K562 (cell line): ENCODE measurements around the gene PLCB3. TPM values are rescaled to one million over a fixed set of nuclear protein-coding genes. Genes with fewer than 3 reads are reported as not detected.

Experiments used
- ATAC-seq: fragments of 200-7000 bp; cut with Tn5 transposase; 3 replicates; pipeline ENCODE4 v1.9.1; 2020; ENCODE audit warnings: moderate library complexity
- BruUV-seq: library from RNA; stranded (reverse); fragments of 400-500 nt; replicated peaks from 2 replicates; lab custom pipeline; 2021; lab: Mats Ljungman, UMichigan
- CTCF ChIA-PET: fragments of 300-600 bp; formaldehyde crosslinking; extraction: SDS; loops from one replicate; lab custom pipeline; 2021; ENCODE audit warnings: low intra/inter-chr PET ratio; lab: Yijun Ruan, JAX
- POLR2A ChIA-PET: fragments of 300-600, 350-650 bp; sonication (Branson Sonifier 250); formaldehyde crosslinking; extraction: SDS; loops from one replicate; lab custom pipeline; 2021; ENCODE audit warnings: antibody characterized with exemption, inconsistent platforms; lab: Yijun Ruan, JAX
- DNase-seq, 4 experiments: peaks; one replicate each; pipeline versions ENCODE4 v3.0.0 to v3.0.0-alpha.2; 2011 to 2018; ENCODE audit warnings: low spot score in 3 of 4, mixed read lengths in 3 of 4; ENCODE audit errors: extremely low read depth in 1 of 4
- FAIRE-seq: peaks from 2 replicates; lab custom pipeline; 2011; peaks lifted over from hg19 to GRCh38; lab: Jason Lieb, UNC
- H2AFZ ChIP-seq: 2 replicates; pipeline ENCODE4 v1.6.0; 2011; ENCODE audit warnings: low read depth, low read length, control low read depth, inconsistent platforms
- H3K27ac ChIP-seq: fragments of 200-600 bp; 3 replicates; pipeline ENCODE4 v1.8.0; 2011; ENCODE audit warnings: low read depth, mild to moderate bottlenecking, control low read depth, inconsistent platforms, low read length, moderate library complexity, mixed read lengths; ENCODE audit errors: extremely low read depth
- H3K27me3 ChIP-seq, 2 experiments: fragments of 300-600 bp in 1 of 2; 2 replicates in 1 of 2; 3 replicates in 1 of 2; pipeline versions ENCODE4 v1.6.0 to v1.8.0; 2011; ENCODE audit warnings: inconsistent platforms in 2 of 2, low read length in 2 of 2, mild to moderate bottlenecking in 1 of 2, mixed read lengths in 1 of 2, moderate library complexity in 1 of 2; ENCODE audit not compliant: control insufficient read depth in 2 of 2, insufficient read depth in 2 of 2
- H3K36me3 ChIP-seq: fragments of 300-600 bp; 3 replicates; pipeline ENCODE4 v1.8.0; 2011; ENCODE audit warnings: mild to moderate bottlenecking, low read length, inconsistent platforms; ENCODE audit not compliant: control insufficient read depth, insufficient read depth
- H3K4me1 ChIP-seq, 2 experiments: fragments of 200-600 bp in 1 of 2; replicated peaks in 1 of 2; 2 replicates in 1 of 2; 3 replicates in 1 of 2; pipeline versions ENCODE4 v1.5.1 to v1.8.0; 2011; ENCODE audit warnings: inconsistent platforms in 2 of 2, low read length in 2 of 2, mild to moderate bottlenecking in 1 of 2, mixed read lengths in 1 of 2, moderate library complexity in 1 of 2; ENCODE audit not compliant: control insufficient read depth in 2 of 2, insufficient read depth in 2 of 2
- H3K4me2 ChIP-seq: 2 replicates; pipeline ENCODE4 v1.6.1; 2011; ENCODE audit warnings: low read length, control low read depth, inconsistent platforms, mixed read lengths; ENCODE audit not compliant: insufficient read depth
- H3K4me3 ChIP-seq: fragments of 200-600 bp; sonication (generic), shearing (Covaris generic); 2 replicates; pipeline ENCODE4 v1.5.1; 2016; ENCODE audit warnings: control low read depth, inconsistent platforms
- H3K79me2 ChIP-seq: fragments of 200-600 bp; 3 replicates; pipeline ENCODE4 v1.8.0; 2011; ENCODE audit warnings: low read length, inconsistent platforms; ENCODE audit not compliant: control insufficient read depth, insufficient read depth
- H3K9ac ChIP-seq, 2 experiments: 2 replicates each; pipeline versions ENCODE4 v1.6.0 to v1.6.1; 2011; ENCODE audit warnings: low read depth in 2 of 2, low read length in 2 of 2, control low read depth in 1 of 2, inconsistent platforms in 1 of 2, mild to moderate bottlenecking in 1 of 2, mixed read lengths in 1 of 2; ENCODE audit not compliant: insufficient read depth in 1 of 2
- H3K9me1 ChIP-seq: one replicate; pipeline ENCODE4 v1.6.0; 2011; ENCODE audit warnings: inconsistent platforms, mild to moderate bottlenecking, low read length, moderate library complexity; ENCODE audit not compliant: control insufficient read depth, insufficient read depth
- H3K9me3 ChIP-seq: replicated peaks from 2 replicates; pipeline ENCODE4 v1.5.1; 2011; ENCODE audit warnings: low read depth, low read length, inconsistent platforms; ENCODE audit not compliant: control insufficient read depth, insufficient read depth
- H4K20me1 ChIP-seq: replicated peaks from 2 replicates; pipeline ENCODE4 v1.6.1; 2011; ENCODE audit warnings: low read length, inconsistent platforms, mixed read lengths; ENCODE audit not compliant: control insufficient read depth, insufficient read depth
- ATF1 ChIP-seq, 2 experiments: fragments of 450-650 bp in 1 of 2; IDR thresholded peaks; 2 replicates each; pipeline ENCODE4 v1.6.1; 2016; ENCODE audit warnings: missing compliant biosample characterization in 1 of 2, missing genetic modification characterization in 1 of 2
- FIP1L1 ChIP-seq: fragments of 200-400 bp; formaldehyde crosslinking; IDR thresholded peaks from 2 replicates; pipeline ENCODE4 v1.6.1; 2018; ENCODE audit warnings: mild to moderate bottlenecking, low read depth, low read length; ENCODE audit not compliant: poor library complexity, severe bottlenecking
- MIER1 ChIP-seq: fragments of 450-650 bp; IDR thresholded peaks from 2 replicates; pipeline ENCODE4 v1.6.1; 2016; ENCODE audit warnings: antibody characterized with exemption, mild to moderate bottlenecking, low read depth
- MYNN ChIP-seq, 2 experiments: sonication (generic); formaldehyde crosslinking in 1 of 2; IDR thresholded peaks; 2 replicates each; pipeline versions ENCODE4 v1.5.0 to v1.6.1; 2016 to 2020; ENCODE audit warnings: antibody characterized with exemption in 1 of 2, missing genetic modification reagents in 1 of 2
- PML ChIP-seq: IDR thresholded peaks from 2 replicates; pipeline ENCODE4 v1.6.1; 2012; ENCODE audit warnings: low read length, inconsistent platforms
- ZNF232 ChIP-seq: sonication (generic); formaldehyde crosslinking; IDR thresholded peaks from 2 replicates; pipeline ENCODE4 v1.8.0; 2022; ENCODE audit warnings: mild to moderate bottlenecking, missing genetic modification reagents
- WGBS: fragments of 100-300 bp; shearing (Covaris generic); methylation state at CpG from one replicate; pipeline ENCODE4 v1.1.6; 2016; ENCODE audit warnings: low coverage, mixed read lengths; ENCODE audit not compliant: insufficient coverage; ENCODE audit errors: missing lambda C conversion rate; 5-methylcytosine and 5-hydroxymethylcytosine counted together
- in situ Hi-C: fragments of 300-500 bp; cut with MboI; formaldehyde crosslinking; loops from 4 replicates; pipeline ENCODE4 v1.15.0; 2018; ENCODE audit warnings: inconsistent platforms, mixed read lengths
- intact Hi-C: fragments of 100-400 bp; cut with micrococcal nuclease; formaldehyde crosslinking; loops from 2 replicates; pipeline ENCODE4 v1.14.2; 2022
- polyA plus RNA-seq, 8 experiments: library from polyadenylated mRNA; depleted of rRNA in 4 of 8; stranded (reverse) in 5 of 8; unstranded in 3 of 8; fragments of >200 nt; fragmentation: Nextera tagmentation in 2 of 8; fragmentation: Illumina TruSeq in 1 of 8; extraction: Ambion mirVana in 2 of 8; extraction: Trizol in 1 of 8; gene quantifications; 2 replicates each; pipeline versions ENCODE4 v1.2.1 to v1.2.3, GENCODE V29; 2011 to 2014; ENCODE audit warnings: inconsistent platforms in 1 of 8, missing spikeins in 1 of 8
- total RNA-seq, 7 experiments: library from RNA; depleted of rRNA in 6 of 7; stranded (reverse); fragments of >200 nt in 6 of 7; fragmentation: Illumina TruSeq in 2 of 7; extraction: Trizol in 2 of 7; gene quantifications; 2 replicates each; pipeline versions ENCODE4 v1.2.1 to v1.2.3, GENCODE V29; 2011 to 2021; ENCODE audit warnings: low replicate concordance in 1 of 7
- TF ChIP-seq, protein P1 (sequence below): fragments of 250-450 bp; sonication (Bioruptor Pico); IDR thresholded peaks from 2 replicates; pipeline ENCODE4 v1.4.0; 2020; ENCODE audit warnings: mild to moderate bottlenecking, moderate library complexity
- TF ChIP-seq, protein P2 (sequence below): fragments of 250-450 bp; sonication (Bioruptor Pico); IDR thresholded peaks from 2 replicates; pipeline ENCODE4 v1.5.0; 2021; ENCODE audit warnings: mild to moderate bottlenecking, borderline replicate concordance
- TF ChIP-seq, protein P3 (sequence below), 2 experiments: fragments of 450-650 bp in 1 of 2; sonication (generic) in 1 of 2; formaldehyde crosslinking in 1 of 2; IDR thresholded peaks in 1 of 2; conservative IDR thresholded peaks in 1 of 2; 2 replicates each; pipeline versions ENCODE4 v1.6.1 to v1.8.1; 2016 to 2023; ENCODE audit warnings: mild to moderate bottlenecking in 2 of 2, moderate library complexity in 2 of 2, inconsistent platforms in 1 of 2, missing genetic modification reagents in 1 of 2

Gene PLCB3
- total and polyA plus RNA-seq, 9 of the 15 experiments (the other 6 are each of a cell fraction or from before 2014, with no cell fraction given), result 0.31 to 44.8 (median 14.6) TPM

DNA sequence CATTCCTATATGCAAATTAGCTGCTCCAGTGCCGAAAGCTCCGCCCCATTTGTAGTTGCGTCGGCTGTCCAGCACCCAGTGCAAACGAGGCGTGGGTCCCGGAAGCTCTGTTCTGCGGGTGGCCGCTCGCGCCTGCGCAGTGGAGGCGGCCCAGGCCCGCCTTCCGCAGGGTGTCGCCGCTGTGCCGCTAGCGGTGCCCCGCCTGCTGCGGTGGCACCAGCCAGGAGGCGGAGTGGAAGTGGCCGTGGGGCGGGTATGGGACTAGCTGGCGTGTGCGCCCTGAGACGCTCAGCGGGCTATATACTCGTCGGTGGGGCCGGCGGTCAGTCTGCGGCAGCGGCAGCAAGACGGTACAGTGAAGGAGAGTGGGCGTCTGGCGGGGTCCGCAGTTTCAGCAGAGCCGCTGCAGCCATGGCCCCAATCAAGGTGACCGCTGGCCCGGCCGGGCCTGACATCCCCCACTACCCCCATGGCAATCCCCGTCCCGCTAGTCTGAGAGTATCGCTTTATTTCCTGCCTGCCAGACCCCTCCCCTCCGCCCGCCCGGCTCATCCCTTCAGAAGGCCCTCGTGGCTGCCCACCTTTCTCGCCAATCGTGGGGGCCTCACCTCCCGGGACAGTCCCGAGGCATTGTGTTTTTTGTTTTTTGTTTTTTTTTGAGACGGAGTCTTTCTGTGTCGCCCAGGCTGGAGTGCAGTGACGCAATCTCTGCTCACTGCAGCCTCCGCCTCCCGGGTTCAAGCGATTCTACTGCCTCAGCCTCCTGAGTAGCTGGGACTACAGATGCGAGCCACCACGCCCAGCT lies 66.8 kb downstream of the PLCB3 start, which contains the start of gene PRDX5:
TSS of gene PRDX5 (plus strand) at position 161 of the 805 bp plus-strand sequence. CDS start at position 256, 95 bp downstream.
- H3K27me3 ChIP-seq, result no peaks in the 10 kb centered on the region
- peak within 1 kb of the TSS; percentile 94 for H3K4me3 ChIP-seq
- H3K9ac ChIP-seq, result peak within 1 kb of the TSS; percentile 92 to 94
- WGBS, result under 1% methylated on average over 55 of the region's 61 CpGs
- peaks cover 31% of the 10 kb centered on the region for H3K79me2 ChIP-seq
- TSS peak; percentile 55 for BruUV-seq
- intact Hi-C loops (loop anchor here (1.0 kb wide), 2 partner anchors 13 to 37 kb away; no protein-coding TSS in a partner anchor), in situ Hi-C loops (no loop called here)
- FAIRE-seq (peak; percentile 26), DNase-seq (peak; percentile 94 to 97 (median 96)), ATAC-seq (peak; percentile 85)
- H3K27ac ChIP-seq, result peak within 1 kb of the TSS; percentile 99
- peaks cover 67% of the 10 kb centered on the region; the same call in 2 of the 3 replicates for H3K36me3 ChIP-seq
- no peaks in the 10 kb centered on the region for H3K9me3 ChIP-seq
- peak within 1 kb of the TSS; percentile 95 for H3K4me2 ChIP-seq
- no peaks in the 10 kb centered on the region; the same call in 1 of the 2 replicates for H4K20me1 ChIP-seq
- peaks cover 9 to 66% of the 10 kb centered on the region in 2 experiments; a peak in 4 of 5 replicates for H3K4me1 ChIP-seq
- POLR2A ChIA-PET, result interaction anchor here (0.6 to 2.6 kb wide), 21 partner anchors 9 to 1679 kb away, joined by 3 to 12 read pairs (median 6); partner anchors contain the start of genes CCDC88B and STIP1
- no peaks in the 10 kb centered on the region for H3K9me1 ChIP-seq
- CTCF ChIA-PET, result interaction anchor here (1.1 to 2.7 kb wide), 4 partner anchors 14 to 335 kb away, joined by 3 to 19 read pairs (median 6); no protein-coding TSS in a partner anchor
- H2AFZ ChIP-seq, result peak within 1 kb of the TSS; percentile 92
- peak; percentile 89 for TF ChIP-seq FIP1L1
- TF ChIP-seq, protein P1, sequence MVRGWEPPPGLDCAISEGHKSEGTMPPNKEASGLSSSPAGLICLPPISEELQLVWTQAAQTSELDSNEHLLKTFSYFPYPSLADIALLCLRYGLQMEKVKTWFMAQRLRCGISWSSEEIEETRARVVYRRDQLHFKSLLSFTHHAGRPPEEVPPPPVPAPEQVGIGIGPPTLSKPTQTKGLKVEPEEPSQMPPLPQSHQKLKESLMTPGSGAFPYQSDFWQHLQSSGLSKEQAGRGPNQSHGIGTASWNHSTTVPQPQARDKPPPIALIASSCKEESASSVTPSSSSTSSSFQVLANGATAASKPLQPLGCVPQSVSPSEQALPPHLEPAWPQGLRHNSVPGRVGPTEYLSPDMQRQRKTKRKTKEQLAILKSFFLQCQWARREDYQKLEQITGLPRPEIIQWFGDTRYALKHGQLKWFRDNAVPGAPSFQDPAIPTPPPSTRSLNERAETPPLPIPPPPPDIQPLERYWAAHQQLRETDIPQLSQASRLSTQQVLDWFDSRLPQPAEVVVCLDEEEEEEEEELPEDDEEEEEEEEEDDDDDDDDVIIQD, result no peak
- no peak for TF ChIP-seq ATF1 (CRISPR knock-in tag; IDR thresholded peaks at IDR 0.05)
- TF ChIP-seq ATF1 (tag; IDR thresholded peaks at IDR 0.05), result peak; percentile 50
- peak; percentile 70; the same call in 1 of the 2 replicates for TF ChIP-seq MIER1
- TF ChIP-seq, protein P2, sequence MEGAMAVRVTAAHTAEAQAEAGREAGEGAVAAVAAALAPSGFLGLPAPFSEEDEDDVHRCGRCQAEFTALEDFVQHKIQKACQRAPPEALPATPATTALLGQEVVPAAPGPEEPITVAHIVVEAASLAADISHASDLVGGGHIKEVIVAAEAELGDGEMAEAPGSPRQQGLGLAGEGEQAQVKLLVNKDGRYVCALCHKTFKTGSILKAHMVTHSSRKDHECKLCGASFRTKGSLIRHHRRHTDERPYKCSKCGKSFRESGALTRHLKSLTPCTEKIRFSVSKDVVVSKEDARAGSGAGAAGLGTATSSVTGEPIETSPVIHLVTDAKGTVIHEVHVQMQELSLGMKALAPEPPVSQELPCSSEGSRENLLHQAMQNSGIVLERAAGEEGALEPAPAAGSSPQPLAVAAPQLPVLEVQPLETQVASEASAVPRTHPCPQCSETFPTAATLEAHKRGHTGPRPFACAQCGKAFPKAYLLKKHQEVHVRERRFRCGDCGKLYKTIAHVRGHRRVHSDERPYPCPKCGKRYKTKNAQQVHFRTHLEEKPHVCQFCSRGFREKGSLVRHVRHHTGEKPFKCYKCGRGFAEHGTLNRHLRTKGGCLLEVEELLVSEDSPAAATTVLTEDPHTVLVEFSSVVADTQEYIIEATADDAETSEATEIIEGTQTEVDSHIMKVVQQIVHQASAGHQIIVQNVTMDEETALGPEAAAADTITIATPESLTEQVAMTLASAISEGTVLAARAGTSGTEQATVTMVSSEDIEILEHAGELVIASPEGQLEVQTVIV (CRISPR knock-in tag), result no peak; the same call in 1 of the 2 replicates
- TF ChIP-seq PML, result no peak
- no peak for TF ChIP-seq ZNF232
- TF ChIP-seq, protein P3, sequence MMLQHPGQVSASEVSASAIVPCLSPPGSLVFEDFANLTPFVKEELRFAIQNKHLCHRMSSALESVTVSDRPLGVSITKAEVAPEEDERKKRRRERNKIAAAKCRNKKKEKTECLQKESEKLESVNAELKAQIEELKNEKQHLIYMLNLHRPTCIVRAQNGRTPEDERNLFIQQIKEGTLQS (IDR thresholded peaks at IDR 0.05), result peak; percentile 95
- TF ChIP-seq, protein P3 (CRISPR knock-in tag; conservative IDR thresholded peaks at IDR 0.05), result 0 out of 2 replicates have a peak, but pooled peaks have one; percentile 48
- peak; percentile 89 for TF ChIP-seq MYNN (IDR thresholded peaks at IDR 0.05)
- no peak for TF ChIP-seq MYNN (CRISPR knock-in tag; IDR thresholded peaks at IDR 0.05)
